HL-60 (cell line): ENCODE results near the gene DNAJC27.

Experiments used
- DNase-seq, 2 experiments: peaks; one replicate each; pipeline ENCODE4 v3.0.0-alpha.2; 2010 to 2020; ENCODE audit warnings: low read depth in 1 of 2, low spot score in 1 of 2
- H3K27ac ChIP-seq: fragments of 250-450 bp; sonication (Bioruptor Pico); replicated peaks from 2 replicates; pipeline ENCODE4 v1.5.1; 2020; ENCODE audit warnings: mild to moderate bottlenecking, moderate library complexity
- H3K27me3 ChIP-seq: fragments of 250-450 bp; sonication (Bioruptor Pico); 2 replicates; pipeline ENCODE4 v1.5.1; 2021; ENCODE audit warnings: mild to moderate bottlenecking, moderate library complexity; ENCODE audit not compliant: insufficient read depth, poor library complexity, severe bottlenecking
- H3K4me3 ChIP-seq: replicated peaks from 2 replicates; pipeline ENCODE4 v1.5.1; 2011; ENCODE audit warnings: mild to moderate bottlenecking, control low read depth, low read length; ENCODE audit not compliant: insufficient read depth
- GABPA ChIP-seq: IDR thresholded peaks from 2 replicates; pipeline ENCODE4 v1.6.1; 2012; ENCODE audit warnings: low read depth
- POLR2AphosphoS5 ChIP-seq: IDR thresholded peaks from 2 replicates; pipeline ENCODE4 v1.6.1; 2012; ENCODE audit warnings: low read depth
- SPI1 ChIP-seq: IDR thresholded peaks from 2 replicates; pipeline ENCODE4 v1.6.1; 2012; ENCODE audit warnings: low read depth, mild to moderate bottlenecking, borderline replicate concordance
- TF ChIP-seq, protein P1 (sequence below): IDR thresholded peaks from 2 replicates; pipeline ENCODE4 v1.6.1; 2012; ENCODE audit warnings: low read depth; ENCODE audit not compliant: insufficient replicate concordance
- TF ChIP-seq, protein P2 (sequence below): IDR thresholded peaks from one replicate; pipeline ENCODE4 v1.5.1; 2011; ENCODE audit warnings: low read length, control low read depth, inconsistent platforms; ENCODE audit not compliant: insufficient read depth

The DNAJC27 gene

DNA sequence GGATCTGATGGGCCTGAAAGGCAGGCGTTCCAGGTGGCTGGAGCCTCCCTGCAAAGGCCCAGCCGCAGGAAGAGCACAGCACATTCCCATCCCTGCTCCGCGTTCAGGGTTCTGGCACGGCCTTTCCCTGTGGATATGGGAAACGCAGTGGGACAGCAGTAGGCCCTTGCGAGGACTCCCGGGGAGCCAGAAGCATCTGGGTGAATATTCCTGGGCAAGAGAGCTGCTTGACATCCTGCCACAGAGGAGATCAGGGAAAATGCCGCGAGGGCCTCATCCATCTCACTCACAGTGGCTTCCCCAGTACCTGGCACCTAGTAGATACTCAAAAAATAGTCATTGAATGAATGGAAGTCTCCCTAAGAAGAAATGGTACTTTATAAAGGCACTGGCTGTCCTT lies 48.6 kb downstream of the DNAJC27 start:
- TF ChIP-seq SPI1 (no peak), GABPA (no peak), POLR2AphosphoS5 (no peak)
- TF ChIP-seq, protein P1, sequence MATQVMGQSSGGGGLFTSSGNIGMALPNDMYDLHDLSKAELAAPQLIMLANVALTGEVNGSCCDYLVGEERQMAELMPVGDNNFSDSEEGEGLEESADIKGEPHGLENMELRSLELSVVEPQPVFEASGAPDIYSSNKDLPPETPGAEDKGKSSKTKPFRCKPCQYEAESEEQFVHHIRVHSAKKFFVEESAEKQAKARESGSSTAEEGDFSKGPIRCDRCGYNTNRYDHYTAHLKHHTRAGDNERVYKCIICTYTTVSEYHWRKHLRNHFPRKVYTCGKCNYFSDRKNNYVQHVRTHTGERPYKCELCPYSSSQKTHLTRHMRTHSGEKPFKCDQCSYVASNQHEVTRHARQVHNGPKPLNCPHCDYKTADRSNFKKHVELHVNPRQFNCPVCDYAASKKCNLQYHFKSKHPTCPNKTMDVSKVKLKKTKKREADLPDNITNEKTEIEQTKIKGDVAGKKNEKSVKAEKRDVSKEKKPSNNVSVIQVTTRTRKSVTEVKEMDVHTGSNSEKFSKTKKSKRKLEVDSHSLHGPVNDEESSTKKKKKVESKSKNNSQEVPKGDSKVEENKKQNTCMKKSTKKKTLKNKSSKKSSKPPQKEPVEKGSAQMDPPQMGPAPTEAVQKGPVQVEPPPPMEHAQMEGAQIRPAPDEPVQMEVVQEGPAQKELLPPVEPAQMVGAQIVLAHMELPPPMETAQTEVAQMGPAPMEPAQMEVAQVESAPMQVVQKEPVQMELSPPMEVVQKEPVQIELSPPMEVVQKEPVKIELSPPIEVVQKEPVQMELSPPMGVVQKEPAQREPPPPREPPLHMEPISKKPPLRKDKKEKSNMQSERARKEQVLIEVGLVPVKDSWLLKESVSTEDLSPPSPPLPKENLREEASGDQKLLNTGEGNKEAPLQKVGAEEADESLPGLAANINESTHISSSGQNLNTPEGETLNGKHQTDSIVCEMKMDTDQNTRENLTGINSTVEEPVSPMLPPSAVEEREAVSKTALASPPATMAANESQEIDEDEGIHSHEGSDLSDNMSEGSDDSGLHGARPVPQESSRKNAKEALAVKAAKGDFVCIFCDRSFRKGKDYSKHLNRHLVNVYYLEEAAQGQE, result no peak
- TF ChIP-seq, protein P2, sequence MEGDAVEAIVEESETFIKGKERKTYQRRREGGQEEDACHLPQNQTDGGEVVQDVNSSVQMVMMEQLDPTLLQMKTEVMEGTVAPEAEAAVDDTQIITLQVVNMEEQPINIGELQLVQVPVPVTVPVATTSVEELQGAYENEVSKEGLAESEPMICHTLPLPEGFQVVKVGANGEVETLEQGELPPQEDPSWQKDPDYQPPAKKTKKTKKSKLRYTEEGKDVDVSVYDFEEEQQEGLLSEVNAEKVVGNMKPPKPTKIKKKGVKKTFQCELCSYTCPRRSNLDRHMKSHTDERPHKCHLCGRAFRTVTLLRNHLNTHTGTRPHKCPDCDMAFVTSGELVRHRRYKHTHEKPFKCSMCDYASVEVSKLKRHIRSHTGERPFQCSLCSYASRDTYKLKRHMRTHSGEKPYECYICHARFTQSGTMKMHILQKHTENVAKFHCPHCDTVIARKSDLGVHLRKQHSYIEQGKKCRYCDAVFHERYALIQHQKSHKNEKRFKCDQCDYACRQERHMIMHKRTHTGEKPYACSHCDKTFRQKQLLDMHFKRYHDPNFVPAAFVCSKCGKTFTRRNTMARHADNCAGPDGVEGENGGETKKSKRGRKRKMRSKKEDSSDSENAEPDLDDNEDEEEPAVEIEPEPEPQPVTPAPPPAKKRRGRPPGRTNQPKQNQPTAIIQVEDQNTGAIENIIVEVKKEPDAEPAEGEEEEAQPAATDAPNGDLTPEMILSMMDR, result no peak
- no peak for DNase-seq
- H3K27me3 ChIP-seq, result peaks cover 4% of the 10 kb centered on the region
- H3K27ac ChIP-seq, result no peak overlapping the region
- no peak overlapping the region for H3K4me3 ChIP-seq

DNA sequence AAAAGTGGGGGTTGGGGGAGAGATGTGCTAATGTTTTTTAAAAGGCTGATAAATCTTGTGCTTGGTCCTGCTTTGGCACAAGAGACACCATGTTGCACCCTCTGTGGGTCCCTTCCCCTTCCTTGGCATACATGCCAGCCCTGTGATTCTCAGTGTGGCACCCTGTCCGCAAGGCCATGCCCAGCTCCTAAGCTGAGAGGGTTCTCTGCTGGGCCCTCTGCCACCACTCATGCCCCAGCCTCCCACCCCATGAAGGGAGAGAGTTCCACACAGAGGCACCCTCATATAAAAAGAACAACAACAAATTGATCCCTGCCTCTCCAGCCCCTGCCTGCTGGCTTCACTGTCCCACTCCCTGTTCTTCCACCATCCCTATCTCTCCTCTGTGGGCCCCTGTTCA lies 49.2 kb downstream of the DNAJC27 start:
- no peak overlapping the region for H3K27ac ChIP-seq
- no peak for TF ChIP-seq POLR2AphosphoS5
- no peak for TF ChIP-seq SPI1
- TF ChIP-seq, protein P2, result no peak
- TF ChIP-seq, protein P1, result no peak
- no peak for TF ChIP-seq GABPA
- H3K4me3 ChIP-seq, result no peak overlapping the region
- H3K27me3 ChIP-seq, result peaks cover 4% of the 10 kb centered on the region
- DNase-seq, result no peak

DNA sequence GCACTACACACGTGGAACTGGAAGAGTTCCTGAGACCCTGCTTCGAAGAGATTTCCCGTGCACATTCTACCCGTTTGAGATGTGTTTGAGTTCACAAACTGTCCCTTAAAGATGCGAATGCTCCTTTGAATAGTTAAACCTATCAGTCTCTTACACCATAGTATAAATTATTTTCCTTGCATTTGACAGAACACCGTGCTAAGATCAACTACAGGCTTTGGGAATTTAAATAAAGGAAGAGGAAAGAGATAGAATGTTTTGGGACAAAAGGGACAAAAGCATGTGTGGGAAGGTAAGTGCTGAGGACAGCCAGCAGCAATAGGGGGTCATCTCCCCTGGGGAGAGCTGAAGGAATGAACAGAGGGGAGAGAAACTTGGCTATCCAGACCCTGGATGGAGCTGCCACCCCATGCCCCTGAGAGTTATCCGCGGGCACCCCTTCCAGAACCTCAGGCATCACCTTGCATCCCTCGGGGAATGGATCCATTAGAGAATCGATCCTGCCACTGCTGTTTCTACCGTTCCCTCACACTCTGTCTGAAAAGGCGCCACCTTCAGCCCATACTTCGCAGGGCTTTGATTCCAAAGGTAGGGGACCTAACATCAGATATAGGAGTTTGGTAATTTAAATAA lies 50.8 kb downstream of the DNAJC27 start:
- H3K27ac ChIP-seq, result no peak overlapping the region
- DNase-seq, result no peak

More for the DNA sequence above, 50.8 kb downstream of the DNAJC27 start:
- H3K27me3 ChIP-seq, result peaks cover 4% of the 10 kb centered on the region
- TF ChIP-seq, protein P2, result peak; percentile 24
- no peak for TF ChIP-seq POLR2AphosphoS5
- H3K4me3 ChIP-seq, result peak overlapping the region; percentile 44
